Breast epithelium (tissue), 3 donors: Measurements from ENCODE around the gene ZNF169.

Experiments used
- POLR2AphosphoS5 ChIP-seq, 3 donors: sonication (generic); formaldehyde crosslinking; IDR thresholded peaks; one replicate each; pipeline ENCODE4 v1.6.1; 2017; ENCODE audit warnings: antibody characterized with exemption in 3 of 3
- TF ChIP-seq, protein P1 (sequence below), 3 donors: fragments of 450-650 bp; IDR thresholded peaks; one replicate each; pipeline ENCODE4 v1.5.1; 2016 to 2017; ENCODE audit warnings: antibody characterized with exemption in 3 of 3, mild to moderate bottlenecking in 3 of 3, moderate library complexity in 3 of 3

DNA sequence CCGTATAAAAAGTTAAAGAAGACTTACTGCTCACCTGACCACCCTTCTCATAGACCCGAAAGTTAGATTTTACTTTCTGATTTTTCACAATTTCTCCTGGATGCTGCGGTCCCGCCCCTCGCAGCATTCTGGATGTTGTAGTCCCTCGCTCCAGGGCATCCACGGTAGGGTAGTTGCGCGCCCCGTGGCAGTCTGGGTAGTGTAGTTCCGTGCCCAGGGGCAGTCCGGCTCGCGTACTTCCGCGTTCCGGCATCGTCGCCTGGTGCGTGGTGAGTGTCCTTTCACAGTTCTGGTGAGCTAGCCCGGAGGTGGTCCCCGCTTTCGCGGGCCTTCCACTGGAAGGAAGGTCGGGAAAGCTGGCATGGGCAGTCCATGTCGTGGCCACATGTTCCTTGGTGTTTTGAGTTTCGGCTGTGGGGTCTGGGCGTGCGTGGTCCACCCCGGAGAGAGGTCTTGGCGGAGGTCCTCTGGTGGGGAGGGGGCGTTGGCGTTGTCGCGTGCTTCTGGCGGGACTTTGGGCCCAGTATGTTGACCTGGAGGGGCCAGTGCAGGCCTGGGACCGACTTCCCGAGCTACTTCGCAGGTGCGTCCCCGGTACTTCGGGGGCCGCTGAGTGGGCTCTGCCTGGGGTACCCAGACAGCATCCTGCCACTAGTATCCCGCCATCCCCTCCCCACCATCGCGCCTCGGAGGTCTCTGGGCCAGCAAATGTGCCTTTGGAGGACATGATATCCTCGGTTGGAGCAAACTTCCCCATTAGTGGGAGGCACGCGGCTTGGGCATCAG, at the start of gene ZNF169:
- TF ChIP-seq, protein P1, sequence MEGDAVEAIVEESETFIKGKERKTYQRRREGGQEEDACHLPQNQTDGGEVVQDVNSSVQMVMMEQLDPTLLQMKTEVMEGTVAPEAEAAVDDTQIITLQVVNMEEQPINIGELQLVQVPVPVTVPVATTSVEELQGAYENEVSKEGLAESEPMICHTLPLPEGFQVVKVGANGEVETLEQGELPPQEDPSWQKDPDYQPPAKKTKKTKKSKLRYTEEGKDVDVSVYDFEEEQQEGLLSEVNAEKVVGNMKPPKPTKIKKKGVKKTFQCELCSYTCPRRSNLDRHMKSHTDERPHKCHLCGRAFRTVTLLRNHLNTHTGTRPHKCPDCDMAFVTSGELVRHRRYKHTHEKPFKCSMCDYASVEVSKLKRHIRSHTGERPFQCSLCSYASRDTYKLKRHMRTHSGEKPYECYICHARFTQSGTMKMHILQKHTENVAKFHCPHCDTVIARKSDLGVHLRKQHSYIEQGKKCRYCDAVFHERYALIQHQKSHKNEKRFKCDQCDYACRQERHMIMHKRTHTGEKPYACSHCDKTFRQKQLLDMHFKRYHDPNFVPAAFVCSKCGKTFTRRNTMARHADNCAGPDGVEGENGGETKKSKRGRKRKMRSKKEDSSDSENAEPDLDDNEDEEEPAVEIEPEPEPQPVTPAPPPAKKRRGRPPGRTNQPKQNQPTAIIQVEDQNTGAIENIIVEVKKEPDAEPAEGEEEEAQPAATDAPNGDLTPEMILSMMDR (IDR thresholded peaks at IDR 0.05): no peak
- TF ChIP-seq POLR2AphosphoS5 (IDR thresholded peaks at IDR 0.05): peak; percentile 25 to 74 (median 48)
